ENCODE results near the gene APLF. TPM values are rescaled to one million over a fixed set of nuclear protein-coding genes. Genes with fewer than 3 reads are reported as not detected.
"Not testable (repeated sequence)": the region's sequence is repeated elsewhere in the genome, so short reads cannot be mapped to it uniquely, and the experiment has no call there.

The APLF gene
- total RNA-seq, 2 donors from 2014 or later, result 1.3 to 3.4 TPM

DNA sequence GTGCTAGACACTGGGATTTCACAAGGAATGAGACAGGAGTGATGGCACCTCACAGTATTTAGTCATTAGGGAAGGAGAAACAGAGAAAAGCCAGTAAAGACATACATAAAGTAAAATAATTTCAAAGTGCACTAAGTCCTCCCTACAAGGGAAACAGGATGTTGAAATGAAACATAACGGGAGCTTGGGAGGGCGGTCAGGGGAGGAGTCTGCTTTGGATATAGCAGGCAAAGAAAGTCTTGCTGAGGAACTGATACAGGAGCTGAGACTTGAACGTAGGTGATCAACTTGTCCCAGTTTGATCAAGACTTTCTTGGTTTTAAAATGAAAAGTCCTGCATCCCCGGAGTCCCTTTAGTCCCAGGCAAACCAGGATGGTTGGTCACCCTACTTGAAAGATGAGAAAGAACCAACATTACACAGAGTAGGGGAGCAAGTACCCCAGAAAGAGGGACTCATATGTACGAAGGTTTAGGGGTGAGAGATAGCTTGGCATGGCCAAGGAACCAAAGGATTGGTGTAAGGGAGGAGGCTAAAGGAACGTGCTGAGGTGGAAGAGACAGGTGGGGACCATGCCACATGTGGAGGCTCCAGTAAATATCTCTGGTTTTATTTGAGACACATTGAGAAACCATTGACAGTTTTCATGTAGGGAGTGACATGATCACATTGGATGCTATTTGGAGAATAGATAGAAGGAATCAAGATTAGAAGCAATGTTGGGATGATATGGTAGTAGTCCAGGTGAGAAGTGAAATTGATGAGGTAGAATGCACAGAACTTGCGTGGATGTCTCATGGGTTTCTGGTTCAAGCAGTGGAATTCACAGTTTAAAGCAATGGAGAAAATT is 28.7 kb upstream of the APLF start:
- DNase-seq (no peak), ATAC-seq (no peak)
- intact Hi-C loops (cut with DNase I, micrococcal nuclease), result no loop called here

DNA sequence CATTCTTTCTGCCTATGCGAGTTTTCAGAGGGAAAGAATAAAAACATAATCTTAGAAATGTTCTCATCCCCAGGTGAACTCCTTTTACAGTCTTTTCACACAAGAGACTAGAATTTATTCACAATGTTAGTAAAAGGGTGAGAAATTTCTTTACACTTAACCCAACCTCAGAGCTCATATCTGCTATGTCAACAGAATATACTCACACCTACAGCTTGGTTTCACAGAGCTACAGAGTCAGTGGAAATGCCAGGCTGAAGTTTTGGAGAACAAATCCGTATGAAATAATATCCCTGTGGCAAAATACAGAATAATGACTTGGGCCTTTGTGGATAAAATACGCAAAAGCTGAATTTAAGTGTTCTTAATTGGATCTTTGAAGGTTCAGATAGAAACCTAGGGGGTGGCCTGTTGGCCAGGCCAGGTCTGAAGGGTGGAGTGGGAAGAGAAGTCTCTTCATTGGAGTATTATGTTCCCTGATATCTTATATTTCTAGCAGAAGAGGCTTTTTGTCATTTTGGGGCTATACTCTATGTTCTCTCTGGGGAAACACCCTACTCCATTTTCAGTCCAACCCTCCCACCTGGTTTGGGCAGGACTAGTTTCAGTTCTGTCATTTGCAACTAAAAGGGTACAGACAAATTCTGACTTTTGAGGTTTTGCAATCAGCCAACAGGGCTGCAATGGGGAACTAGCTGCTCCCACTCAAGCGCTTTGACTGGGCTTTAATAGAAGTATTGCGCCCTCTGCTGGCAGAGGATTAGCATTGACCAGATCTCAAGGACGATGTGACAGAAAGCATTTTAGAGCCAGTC is 26.0 kb upstream of the APLF start:
- ATAC-seq, result peak; percentile 83
- intact Hi-C loops (cut with DNase I, micrococcal nuclease), result loop anchor here in 1 of 2 donors (5.0 to 10.0 kb wide), 2 partner anchors 79 to 317 kb away; no protein-coding TSS in a partner anchor

DNA sequence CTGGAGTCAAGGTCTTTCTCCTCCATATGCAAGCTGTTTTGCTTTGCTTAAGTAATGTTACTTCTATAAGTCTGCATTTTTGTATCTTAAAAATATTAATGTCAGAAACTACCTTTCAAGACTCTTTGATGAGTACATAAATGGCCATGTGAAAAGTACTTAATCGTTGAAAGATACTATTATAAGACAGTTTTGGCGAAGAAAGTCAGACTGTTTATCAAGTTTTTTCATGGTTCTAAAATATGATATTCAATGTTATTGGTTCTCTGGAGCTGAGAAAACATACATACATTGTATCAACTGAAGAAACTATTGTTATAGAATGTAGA is 25.4 kb upstream of the APLF start:
- intact Hi-C loops (cut with DNase I, micrococcal nuclease), result loop anchor here in 1 of 2 donors (5.0 to 10.0 kb wide), 2 partner anchors 80 to 317 kb away; no protein-coding TSS in a partner anchor
- ATAC-seq, result no peak
- DNase-seq, result no peak

More for the DNA sequence above, 26.0 kb upstream of the APLF start:
- DNase-seq, result peak; percentile 71 to 80

DNA sequence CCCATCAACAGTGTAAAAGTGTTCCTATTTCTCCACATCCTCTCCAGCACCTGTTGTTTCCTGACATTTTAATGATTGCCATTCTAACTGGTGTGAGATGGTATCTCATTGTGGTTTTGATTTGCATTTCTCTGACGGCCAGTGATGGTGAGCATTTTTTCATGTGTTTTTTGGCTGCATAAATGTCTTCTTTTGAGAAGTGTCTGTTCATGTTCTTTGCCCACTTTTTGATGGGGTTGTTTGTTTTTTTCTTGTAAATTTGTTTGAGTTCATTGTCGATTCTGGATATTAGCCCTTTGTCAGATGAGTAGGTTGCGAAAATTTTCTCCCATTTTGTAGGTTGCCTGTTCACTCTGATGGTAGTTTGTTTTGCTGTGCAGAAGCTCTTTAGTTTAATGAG is 21.0 kb upstream of the APLF start:
- ATAC-seq, DNase-seq: not testable (repeated sequence)
- intact Hi-C loops (cut with DNase I, micrococcal nuclease), result loop anchor here in 1 of 2 donors (10.0 kb wide), 1 partner anchor 322 kb away; no protein-coding TSS in a partner anchor

DNA sequence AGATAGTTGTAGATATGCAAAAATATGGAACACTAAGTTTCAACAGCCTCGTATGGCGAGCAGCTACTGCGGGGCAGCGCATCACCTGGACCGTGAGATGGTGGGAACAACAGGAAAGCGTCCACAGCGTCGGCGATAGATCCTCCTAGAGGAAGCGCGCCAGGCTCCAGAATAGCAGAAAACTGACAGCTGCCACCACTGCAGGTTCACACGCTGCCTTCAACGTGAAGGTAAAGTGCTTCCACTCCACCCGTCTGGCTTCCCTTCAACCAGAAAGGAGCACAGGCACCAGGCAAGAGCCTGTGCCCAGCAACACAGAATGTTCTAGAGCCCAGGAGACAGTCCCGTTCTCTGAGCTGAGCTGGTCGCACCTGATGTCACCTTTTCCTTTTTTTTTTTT is 20.3 kb upstream of the APLF start:
- ATAC-seq, result no peak

DNA sequence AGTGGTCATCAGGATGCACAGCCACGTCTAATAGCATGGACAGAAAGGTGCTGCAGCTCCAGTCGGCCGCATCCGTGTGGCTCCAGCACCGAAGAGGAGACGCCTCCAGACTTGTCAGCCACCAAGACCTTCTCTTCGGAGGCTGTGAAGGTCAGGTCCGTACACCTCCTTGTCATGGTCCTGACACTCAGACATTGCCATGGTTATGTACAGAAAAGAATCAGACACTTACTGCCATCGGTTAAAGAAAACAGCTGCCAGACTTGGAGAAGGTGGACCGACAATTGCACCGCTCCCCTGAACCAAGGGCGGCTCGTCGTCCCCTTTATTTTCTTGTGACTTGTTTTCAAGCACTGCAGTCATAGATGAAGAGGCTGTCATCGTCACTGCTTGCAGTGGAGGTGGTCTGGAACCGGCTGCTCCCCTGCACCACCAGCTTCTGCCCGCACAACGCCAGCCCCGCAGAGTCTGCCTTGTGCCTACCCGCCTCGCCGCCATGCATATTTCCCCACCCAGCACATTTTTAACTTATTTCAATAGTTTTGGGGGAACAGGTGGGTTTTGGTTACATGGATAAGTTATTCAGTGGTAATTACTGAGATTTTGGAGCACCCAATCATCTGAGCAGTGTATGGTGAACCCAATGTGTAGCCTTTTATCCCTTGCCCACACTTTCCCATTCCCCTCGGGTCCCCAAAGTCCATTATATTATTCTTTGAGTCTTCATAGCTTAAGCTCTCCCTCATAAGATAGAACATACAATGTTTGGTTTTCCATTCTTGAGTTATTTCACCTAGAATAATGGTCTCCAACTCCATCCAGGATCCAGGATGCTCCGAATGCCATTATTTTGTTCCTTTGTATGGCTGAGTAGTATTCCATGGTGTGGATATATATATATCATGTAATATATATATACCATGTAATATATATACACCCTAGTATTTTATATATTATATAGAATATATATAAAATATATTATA is 18.4 kb upstream of the APLF start:
- DNase-seq, result no peak
- intact Hi-C loops (cut with DNase I, micrococcal nuclease), result loop anchor here in 1 of 2 donors (10.0 kb wide), 1 partner anchor 324 kb away; no protein-coding TSS in a partner anchor
- no peak for ATAC-seq

More for the DNA sequence above, 20.3 kb upstream of the APLF start:
- intact Hi-C loops (cut with DNase I, micrococcal nuclease), result loop anchor here in 1 of 2 donors (10.0 kb wide), 1 partner anchor 322 kb away; no protein-coding TSS in a partner anchor
- no peak for DNase-seq

DNA sequence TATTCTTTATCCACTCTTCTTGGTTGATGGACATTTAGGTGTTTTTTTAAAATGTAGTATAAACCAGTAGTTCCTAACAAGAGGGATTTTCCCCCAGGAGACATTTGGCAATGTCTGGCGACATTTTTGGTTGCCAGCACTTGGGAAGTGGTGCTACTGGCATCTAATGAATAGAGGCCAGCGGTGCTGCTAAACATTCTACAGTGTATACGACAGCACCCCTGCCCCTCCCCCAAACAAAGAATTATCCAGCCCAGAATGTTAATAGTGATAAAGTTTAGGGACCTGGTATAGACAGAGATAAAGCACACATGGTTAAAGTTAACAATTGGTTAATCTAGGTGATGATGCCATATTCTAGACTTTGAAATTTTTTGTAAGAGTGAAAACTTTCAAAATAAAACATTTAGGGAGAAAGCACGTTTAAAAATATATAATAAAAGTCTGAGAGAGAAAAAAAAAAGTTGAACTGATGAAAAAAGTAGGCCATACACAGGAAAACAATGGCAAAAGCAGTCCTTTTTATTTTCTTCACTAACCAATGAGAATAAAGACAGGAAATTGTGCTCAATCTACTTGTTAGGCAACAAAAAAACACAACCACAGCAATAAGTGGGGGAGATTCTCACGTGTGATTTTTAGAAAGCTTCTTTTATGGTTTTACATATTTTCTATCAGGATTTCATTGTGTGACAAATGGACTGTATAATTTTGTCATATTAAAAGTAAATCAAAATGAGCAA is 15.1 kb upstream of the APLF start:
- intact Hi-C loops (cut with DNase I, micrococcal nuclease), result no loop called here
- no peak for ATAC-seq
- DNase-seq, result no peak

DNA sequence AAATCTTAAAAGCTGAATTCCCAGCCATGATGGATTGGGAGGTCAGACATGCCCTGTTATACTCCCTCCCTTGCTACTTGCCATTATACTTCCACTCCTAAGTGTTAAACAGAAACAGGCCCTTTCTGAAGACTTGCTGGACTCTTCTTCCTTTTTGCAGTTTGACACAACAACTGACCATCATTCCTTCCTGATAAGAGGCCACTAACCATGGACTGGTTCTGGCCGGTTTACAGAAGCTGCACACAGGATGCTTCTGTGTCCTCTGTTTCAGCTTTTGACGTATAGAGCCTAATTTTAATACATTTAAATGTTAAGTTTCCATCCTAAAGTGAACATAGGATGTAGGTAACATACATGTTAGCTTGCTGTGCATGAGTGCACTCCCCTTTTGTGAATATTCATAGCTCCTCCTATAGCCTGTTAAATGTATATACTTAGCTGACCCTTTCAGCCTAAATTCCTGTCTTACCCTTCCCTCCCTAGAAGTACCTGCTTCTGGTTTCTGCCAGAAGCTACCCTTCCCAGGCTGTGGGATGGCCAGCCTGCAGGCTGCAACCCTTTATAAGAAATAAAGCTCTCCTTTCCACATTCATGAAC is 13.5 kb upstream of the APLF start:
- intact Hi-C loops (cut with DNase I, micrococcal nuclease), result no loop called here
- no peak for DNase-seq

DNA sequence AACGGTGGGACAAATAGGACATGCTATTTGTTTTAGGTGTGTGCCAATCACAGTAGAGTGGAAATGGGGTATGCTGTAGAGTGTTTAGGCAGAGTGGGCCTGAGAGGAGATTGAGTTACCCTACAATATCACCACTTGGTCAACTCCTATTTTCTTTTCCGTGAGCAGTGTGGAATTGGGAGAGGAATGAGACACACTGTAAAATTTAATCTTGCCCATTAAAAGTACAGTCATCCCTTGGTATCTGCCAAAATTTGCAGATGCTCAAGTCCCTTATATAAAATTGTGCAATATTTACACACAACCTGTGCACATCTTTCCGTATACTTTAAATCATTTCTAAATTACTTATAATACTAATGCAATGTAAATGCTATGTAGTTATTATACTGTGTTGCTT is 12.7 kb upstream of the APLF start:
- ATAC-seq (no peak), DNase-seq (no peak)
- intact Hi-C loops (cut with DNase I, micrococcal nuclease), result no loop called here

More for the DNA sequence above, 13.5 kb upstream of the APLF start:
- ATAC-seq, result no peak

DNA sequence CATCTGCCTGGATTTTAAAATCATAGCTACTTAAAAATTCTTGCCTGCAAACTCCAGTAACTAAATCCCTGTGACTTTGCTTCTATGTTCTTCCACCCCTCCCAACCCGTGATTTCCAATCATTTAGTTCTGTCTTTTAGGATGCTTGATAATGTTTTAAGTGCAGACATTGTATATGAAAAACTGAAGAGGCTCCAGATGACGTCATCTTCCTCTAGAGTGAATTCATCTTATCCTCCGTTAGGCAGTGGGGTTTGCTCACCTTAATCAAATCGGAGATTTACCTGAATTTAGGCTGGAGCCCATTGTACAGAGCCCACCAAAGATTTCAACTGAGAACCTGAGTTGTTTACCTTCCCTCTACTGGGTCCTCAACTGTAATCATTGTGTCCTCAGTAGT is 11.2 kb upstream of the APLF start:
- intact Hi-C loops (cut with DNase I, micrococcal nuclease), result no loop called here
- DNase-seq (no peak), ATAC-seq (no peak)

DNA sequence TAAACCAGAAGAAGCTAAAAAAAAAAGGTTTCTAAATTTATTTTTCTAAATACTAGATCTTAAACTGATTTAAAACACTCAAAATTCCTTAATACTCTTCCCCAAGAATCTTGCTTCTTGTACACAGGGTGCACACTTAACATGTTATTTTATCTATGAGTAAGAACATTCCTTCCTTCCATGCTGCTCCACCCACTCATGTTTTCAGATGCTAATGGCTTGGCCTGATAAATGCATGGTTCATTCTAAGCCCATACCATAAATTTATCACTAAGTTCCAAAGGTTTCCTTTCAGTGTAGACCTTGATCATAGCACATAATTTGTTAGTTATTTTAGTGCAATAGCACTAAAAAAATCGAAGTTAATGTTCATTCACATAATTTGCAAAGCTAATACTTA is 8.4 kb upstream of the APLF start:
- DNase-seq, result no peak

DNA sequence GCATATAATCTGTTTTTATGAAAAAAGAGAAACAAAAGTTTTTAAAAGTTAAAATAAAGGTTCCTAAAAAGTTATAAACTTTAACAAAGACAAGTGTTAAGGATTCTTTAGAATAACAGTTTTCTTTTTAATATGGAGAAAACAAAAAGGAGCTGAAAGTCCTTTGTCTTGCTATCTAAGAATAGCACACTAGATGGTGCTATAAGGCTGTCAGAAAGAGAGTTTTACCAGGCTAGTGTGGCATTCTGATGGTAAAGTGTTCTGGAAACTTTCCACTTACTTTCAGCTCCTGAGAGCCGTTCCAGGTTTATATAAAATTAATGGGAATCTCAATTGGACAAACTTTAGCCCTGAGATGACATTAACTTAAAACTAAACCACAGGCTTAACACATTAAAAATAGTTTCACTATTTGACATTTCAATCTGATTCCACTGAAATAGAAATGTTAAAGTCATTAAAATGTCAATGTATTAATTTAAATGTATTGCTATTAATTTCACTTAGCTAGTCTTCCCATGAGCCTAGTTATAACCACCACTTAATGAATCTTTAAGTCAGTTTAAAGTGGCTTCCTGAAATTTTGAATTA is 4.0 kb upstream of the APLF start:
- DNase-seq (no peak), ATAC-seq (no peak)
- intact Hi-C loops (cut with DNase I, micrococcal nuclease), result loop anchor here in 1 of 2 donors (10.0 kb wide), 1 partner anchor 251 kb away; no protein-coding TSS in a partner anchor

More for the DNA sequence above, 8.4 kb upstream of the APLF start:
- intact Hi-C loops (cut with DNase I, micrococcal nuclease), result no loop called here
- no peak for ATAC-seq

DNA sequence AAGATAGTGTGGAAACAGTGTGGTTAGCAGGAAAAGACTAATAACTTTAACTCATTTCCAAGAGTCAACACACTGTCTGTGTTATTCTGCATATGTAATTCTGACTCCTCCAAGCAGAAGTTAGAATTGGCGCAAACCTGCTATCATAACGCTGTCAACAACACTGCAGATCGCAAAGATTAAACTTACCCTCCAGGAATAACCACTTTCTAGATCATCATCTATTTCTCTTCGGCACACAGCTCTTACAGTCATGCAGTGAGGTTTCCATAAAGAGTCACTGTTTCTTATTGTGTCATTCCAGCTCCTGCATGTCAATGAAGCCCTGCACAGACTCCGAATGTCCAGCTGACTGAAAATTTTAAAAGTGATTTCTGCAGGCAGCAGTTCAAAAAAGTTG is 2.7 kb upstream of the APLF start:
- ATAC-seq (no peak), DNase-seq (no peak)
- intact Hi-C loops (cut with DNase I, micrococcal nuclease), result loop anchor here in 1 of 2 donors (10.0 kb wide), 1 partner anchor 250 kb away; no protein-coding TSS in a partner anchor

DNA sequence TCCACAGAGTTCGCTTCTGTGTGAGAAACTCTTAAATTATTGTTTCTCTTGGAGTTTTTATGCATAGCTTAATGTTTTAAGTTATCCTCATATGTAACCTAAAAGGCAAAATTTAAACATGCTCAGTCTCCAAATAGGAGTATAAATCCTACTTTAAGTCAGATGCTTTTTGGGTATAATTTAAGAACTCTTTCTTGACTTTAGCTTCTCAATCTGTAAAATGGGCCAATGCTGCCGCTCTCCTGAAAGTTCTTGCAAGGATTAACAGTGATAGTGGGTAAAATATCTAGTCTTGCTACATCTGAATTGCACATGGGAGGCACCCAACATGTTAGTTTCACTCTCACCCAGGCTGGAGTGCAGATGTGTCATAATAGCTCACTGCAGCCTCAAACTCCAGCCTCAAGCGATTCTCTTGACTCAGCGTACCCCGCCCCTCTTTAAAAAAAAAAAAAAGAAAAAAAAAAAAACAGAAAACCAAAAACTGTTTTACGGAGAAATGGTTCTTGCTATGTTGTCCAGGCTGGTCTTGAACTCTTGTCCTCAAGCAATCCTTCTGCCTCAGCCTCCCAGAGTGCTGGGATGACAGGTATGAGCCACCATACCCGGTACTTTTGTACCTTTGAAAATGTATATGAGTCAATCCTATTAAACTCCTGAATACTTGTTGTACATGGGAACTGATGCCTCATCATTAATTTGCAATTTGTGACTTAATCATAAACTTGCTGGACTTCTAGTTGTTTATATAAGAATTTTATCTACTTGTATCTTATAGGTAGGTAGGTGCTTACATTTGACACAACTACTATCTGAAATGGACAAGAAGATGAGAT is 2.1 kb upstream of the APLF start:
- ATAC-seq, result no peak

DNA sequence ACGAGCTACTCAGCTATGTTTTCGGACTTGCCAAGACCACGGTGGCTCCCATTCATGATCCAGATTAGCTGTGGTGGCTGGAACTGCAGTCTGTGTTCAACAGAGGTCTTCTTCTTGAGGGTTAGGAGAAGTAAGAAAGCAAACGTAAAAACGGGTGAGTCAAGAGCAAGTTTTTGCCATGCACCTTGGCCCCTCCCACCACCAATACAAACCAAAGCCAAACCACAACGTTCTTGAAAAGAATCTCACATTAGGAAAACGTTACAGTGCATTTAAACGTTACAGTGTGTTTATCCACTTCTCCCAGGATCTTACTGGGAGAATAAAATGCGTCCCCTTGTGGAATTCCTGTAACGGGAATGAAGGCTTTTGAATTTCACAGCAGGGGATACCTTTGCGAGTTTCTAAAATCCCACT is 1.0 kb upstream of the APLF start:
- intact Hi-C loops (cut with DNase I, micrococcal nuclease), result loop anchor here in 1 of 2 donors (10.0 kb wide), 1 partner anchor 248 kb away; no protein-coding TSS in a partner anchor
- DNase-seq (peak in 1 of 2 donors; percentile 17), ATAC-seq (no peak)

More for the DNA sequence above, 2.1 kb upstream of the APLF start:
- intact Hi-C loops (cut with DNase I, micrococcal nuclease), result loop anchor here in 1 of 2 donors (10.0 kb wide), 1 partner anchor 250 kb away; no protein-coding TSS in a partner anchor
- no peak for DNase-seq

DNA sequence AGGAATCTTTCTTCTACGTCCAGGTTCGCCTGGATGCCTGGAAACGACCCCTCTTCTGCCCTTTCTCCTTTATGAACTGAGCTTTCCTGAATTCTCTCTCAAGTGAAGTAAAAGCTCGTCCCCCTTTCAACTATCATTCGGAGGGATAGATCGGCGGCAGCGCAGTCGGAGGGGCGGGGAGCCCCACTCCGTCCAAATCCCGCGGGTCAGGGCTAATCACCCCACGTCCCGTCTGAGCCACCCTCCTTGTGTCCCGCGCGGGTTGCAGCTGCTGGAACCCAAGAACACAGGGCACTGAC is 658 bp upstream of the APLF start:
- DNase-seq (no peak), ATAC-seq (peak; percentile 27)
- intact Hi-C loops (cut with DNase I, micrococcal nuclease), result loop anchor here in 1 of 2 donors (10.0 kb wide), 1 partner anchor 248 kb away; no protein-coding TSS in a partner anchor
